ENCODE results near the gene GALNS. TPM values are rescaled to one million over a fixed set of nuclear protein-coding genes. Genes with fewer than 3 reads are reported as not detected.

GALNS gene
- total RNA-seq, 6 experiments from 2014 or later: 16.6 to 20.7 (median 18.2) TPM

DNA sequence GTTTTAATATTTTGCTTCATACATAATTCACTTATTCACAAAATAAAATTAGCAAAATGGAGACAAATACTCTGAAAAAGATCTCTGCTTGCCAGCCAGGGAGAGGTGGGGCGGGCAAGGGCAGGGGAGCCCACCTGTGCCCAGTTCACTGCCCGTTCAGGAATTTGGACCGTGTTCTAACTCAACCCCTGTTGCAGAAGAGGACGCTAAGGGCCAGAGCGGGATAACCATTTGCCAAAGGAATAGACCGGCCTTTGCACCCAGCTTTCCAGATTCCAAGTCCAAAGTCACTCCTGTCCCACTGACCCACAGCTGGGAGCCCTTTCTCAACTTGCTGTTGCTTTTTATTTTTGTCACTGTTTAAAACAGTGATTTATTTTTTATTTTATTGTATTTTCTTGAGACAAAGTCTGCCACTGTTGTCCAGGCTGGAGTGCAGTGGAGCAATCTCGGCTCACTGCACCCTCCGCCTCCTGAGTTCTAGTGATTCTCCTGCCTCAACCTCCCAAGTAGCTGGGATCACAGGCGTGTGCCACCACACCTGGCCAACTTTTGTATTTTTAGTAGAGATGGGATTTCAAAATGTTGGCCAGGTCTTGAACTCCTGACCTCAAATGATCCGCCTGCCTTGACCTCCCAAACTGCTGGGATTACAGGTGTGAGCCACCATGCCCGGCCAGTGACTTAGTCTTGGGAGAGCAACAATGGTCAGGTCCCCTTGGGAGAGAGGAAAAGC, 69.0 kb downstream of the GALNS start:
- H3K27ac Mint-ChIP-seq: no peak overlapping the region
- no peaks in the 10 kb centered on the region for H3K9me3 Mint-ChIP-seq
- peaks cover 16% of the 10 kb centered on the region for H3K4me1 Mint-ChIP-seq (ENCODE audit: low read depth)
- DNase-seq: no peak
- no peak for TF ChIP-seq CTCF (IDR thresholded peaks at IDR 0.05)
- peaks cover 8% of the 10 kb centered on the region; the same call in 1 of the 2 replicates for H3K36me3 Mint-ChIP-seq (ENCODE audit: low read depth)
- H3K27me3 Mint-ChIP-seq (ENCODE audit: insufficient read depth): peaks cover 6% of the 10 kb centered on the region
- no peak overlapping the region for H3K4me3 Mint-ChIP-seq

DNA sequence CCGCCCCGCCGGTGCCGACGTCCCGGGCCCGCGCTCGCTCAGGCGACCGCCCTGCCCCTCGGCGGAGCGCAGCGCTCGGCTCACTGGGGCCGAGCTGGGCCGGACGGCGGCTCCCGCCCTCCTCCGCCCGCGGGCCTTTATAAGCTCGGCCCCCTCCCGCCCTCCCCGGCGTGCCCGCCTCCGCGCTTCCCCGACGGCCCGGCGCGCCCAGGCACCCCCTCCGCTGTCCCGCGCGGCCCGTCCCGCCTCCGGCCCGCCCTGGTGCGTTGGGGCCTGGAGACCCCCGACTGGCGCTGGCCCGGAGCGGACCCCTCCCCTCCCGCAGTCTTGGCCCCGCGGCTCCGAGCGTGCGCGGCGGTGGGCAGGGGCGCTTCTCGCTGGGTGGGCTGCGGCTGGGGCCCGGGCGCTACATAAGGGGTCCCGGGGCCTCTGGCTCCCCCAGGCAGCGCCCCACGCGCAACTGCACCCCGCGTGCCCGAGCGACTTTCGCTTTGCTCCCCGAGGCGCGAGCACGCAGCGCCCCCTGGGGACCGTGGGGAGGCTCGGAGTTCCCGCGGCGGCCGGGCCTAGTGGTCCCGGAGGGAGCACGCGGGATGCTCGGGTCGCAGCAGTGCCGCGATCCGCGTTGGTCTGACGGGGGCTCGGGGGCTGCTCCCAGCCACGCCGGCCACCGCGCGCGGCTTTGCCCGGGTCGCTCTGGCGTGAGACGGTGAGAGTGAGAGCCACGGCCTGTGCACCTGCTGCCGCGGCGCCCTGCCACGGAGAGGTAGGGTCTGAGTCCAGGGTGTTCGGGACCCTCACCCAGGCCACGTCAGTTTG, 71.4 kb downstream of the GALNS start, which contains the start of gene PIEZO1:
Gene PIEZO1 (minus strand): TSS at position 115 of the 819 bp plus-strand sequence. CDS start 256 bp downstream, outside the sequence.
- Mint-ChIP-seq H3K27me3 (ENCODE audit: insufficient read depth) (peaks cover 4% of the 10 kb centered on the region; the same call in 1 of the 2 replicates), H3K9me3 (no peaks in the 10 kb centered on the region), H3K4me1 (ENCODE audit: low read depth) (peaks cover 34% of the 10 kb centered on the region), H3K27ac (peak within 1 kb of the TSS; percentile 88), H3K36me3 (ENCODE audit: low read depth) (peaks cover 8% of the 10 kb centered on the region; the same call in 1 of the 2 replicates), H3K4me3 (peak within 1 kb of the TSS; percentile 92)
- peak; percentile 95 for TF ChIP-seq CTCF (IDR thresholded peaks at IDR 0.05)
- DNase-seq: peak; percentile 35

GRCh38 chr16:88784856-88785105, 72.0 kb downstream of the GALNS start:
- H3K27ac Mint-ChIP-seq: no peak overlapping the region
- no peak for TF ChIP-seq CTCF (IDR thresholded peaks at IDR 0.05)
- peaks cover 4% of the 10 kb centered on the region for H3K27me3 Mint-ChIP-seq (ENCODE audit: insufficient read depth)
- peaks cover 8% of the 10 kb centered on the region; the same call in 1 of the 2 replicates for H3K36me3 Mint-ChIP-seq (ENCODE audit: low read depth)
- peak overlapping the region; percentile 92; the same call in 1 of the 2 replicates for H3K4me3 Mint-ChIP-seq
- no peak for DNase-seq
- peaks cover 39% of the 10 kb centered on the region for H3K4me1 Mint-ChIP-seq (ENCODE audit: low read depth)
- H3K9me3 Mint-ChIP-seq: no peaks in the 10 kb centered on the region

- Mint-ChIP-seq H3K9me3 (no peaks in the 10 kb centered on the region), H3K4me1 (ENCODE audit: low read depth) (peaks cover 39% of the 10 kb centered on the region), H3K4me3 (peak overlapping the region; percentile 92), H3K27me3 (ENCODE audit: insufficient read depth) (peaks cover 4% of the 10 kb centered on the region), H3K36me3 (ENCODE audit: low read depth) (peaks cover 8% of the 10 kb centered on the region; the same call in 1 of the 2 replicates), H3K27ac (peak overlapping the region; percentile 88)
- DNase-seq: peak; percentile 80
- TF ChIP-seq CTCF (IDR thresholded peaks at IDR 0.05): peak; percentile 81
Measured at GRCh38 chr16:88784074-88784855, 72.5 kb downstream of the GALNS start.

DNA sequence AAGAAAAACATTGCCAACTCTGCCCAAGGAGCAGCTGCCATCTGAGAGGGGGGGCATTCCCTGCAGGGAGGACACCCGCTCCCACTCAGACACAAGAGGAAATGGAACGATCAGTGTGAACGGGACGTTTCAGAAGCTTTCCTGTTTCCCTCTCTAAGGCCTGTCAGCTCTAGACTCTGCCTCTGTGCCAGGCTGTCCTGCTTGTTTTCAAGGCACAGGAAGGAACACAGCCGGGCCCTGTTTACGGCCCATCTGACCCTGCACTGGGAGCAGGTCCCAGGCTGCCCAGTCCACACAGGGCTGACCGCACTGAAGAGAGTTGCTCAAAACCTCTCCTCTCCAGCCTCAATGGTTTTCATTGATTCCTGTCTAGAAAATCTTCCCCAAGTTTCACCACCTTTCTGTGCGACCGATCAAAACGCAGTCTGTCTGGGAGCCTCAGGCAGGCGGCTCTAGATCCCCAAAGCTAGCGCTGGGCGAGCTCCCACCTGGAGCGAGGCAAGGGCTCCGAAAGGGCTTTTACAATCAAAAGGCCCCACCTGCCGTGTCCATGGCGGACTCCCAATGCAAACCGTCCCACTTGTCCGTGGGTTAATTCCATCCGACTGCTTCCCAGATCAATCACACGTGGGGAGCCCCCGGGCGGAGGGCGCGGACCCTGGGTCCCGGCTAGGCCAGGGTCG, 73.2 kb downstream of the GALNS start:
- Mint-ChIP-seq H3K9me3 (no peaks in the 10 kb centered on the region), H3K27ac (peak overlapping the region; percentile 75), H3K36me3 (ENCODE audit: low read depth) (peaks cover 8% of the 10 kb centered on the region; the same call in 1 of the 2 replicates), H3K4me1 (ENCODE audit: low read depth) (peaks cover 39% of the 10 kb centered on the region), H3K4me3 (peak overlapping the region; percentile 92), H3K27me3 (ENCODE audit: insufficient read depth) (peaks cover 4% of the 10 kb centered on the region)
- TF ChIP-seq CTCF (IDR thresholded peaks at IDR 0.05): no peak
- no peak for DNase-seq
